Endometrium (tissue), 2 donors: Measurements from ENCODE around the gene BAIAP2.

Experiments
- FAIRE-seq: peaks from 2 replicates; lab custom pipeline; 2012; peaks lifted over from hg19 to GRCh38; lab: Jason Lieb, UNC
- donor health status: control.
- donor health status: control.

Gene BAIAP2

GRCh38 chr17:81052199-81052997 is 17.4 kb downstream of the BAIAP2 start:
- no peak for FAIRE-seq

- FAIRE-seq: no peak
Measured at GRCh38 chr17:81053041-81053970, 18.4 kb downstream of the BAIAP2 start.

- no peak for FAIRE-seq
Measured at GRCh38 chr17:81054308-81054707, 19.4 kb downstream of the BAIAP2 start.

- no peak for FAIRE-seq
Measured at GRCh38 chr17:81054881-81055370, 20.0 kb downstream of the BAIAP2 start.

GRCh38 chr17:81056312-81056711 is 21.4 kb downstream of the BAIAP2 start:
- FAIRE-seq: no peak

- no peak for FAIRE-seq
Measured at GRCh38 chr17:81057079-81057730, 22.3 kb downstream of the BAIAP2 start.

GRCh38 chr17:81057777-81058176 is 22.8 kb downstream of the BAIAP2 start:
- no peak for FAIRE-seq

- FAIRE-seq: no peak
Measured at GRCh38 chr17:81058263-81058871, 23.4 kb downstream of the BAIAP2 start.

GRCh38 chr17:81059026-81059425 is 24.1 kb downstream of the BAIAP2 start:
- FAIRE-seq: no peak

GRCh38 chr17:81060416-81060815 is 25.5 kb downstream of the BAIAP2 start:
- no peak for FAIRE-seq

- FAIRE-seq: no peak
Measured at GRCh38 chr17:81061027-81061735, 26.2 kb downstream of the BAIAP2 start.

GRCh38 chr17:81062014-81062780 is 27.2 kb downstream of the BAIAP2 start:
- no peak for FAIRE-seq

GRCh38 chr17:81063106-81064093 is 28.4 kb downstream of the BAIAP2 start:
- FAIRE-seq: no peak

GRCh38 chr17:81064678-81065475 is 29.9 kb downstream of the BAIAP2 start:
- FAIRE-seq: no peak

- FAIRE-seq: no peak
Measured at GRCh38 chr17:81065500-81065899, 30.5 kb downstream of the BAIAP2 start.

GRCh38 chr17:81066072-81066471 is 31.1 kb downstream of the BAIAP2 start:
- no peak for FAIRE-seq

GRCh38 chr17:81066771-81067315 is 31.9 kb downstream of the BAIAP2 start:
- no peak for FAIRE-seq

GRCh38 chr17:81067391-81067811 is 32.5 kb downstream of the BAIAP2 start:
- FAIRE-seq: no peak
